Activated CD4-positive, alpha-beta T cell treated with anti-CD3 and anti-CD28 coated beads for 4 hours (primary cell): ENCODE data around the gene ELFN2.
A peak's percentile ranks its signal among the peaks of the same experiment; 100 is the strongest.
"Not testable (repeated sequence)": the region's sequence is repeated elsewhere in the genome, so short reads cannot be mapped to it uniquely, and the experiment has no call there.

Experiments
- DNase-seq, 2 donors: peaks; one replicate each; pipeline ENCODE4 v3.0.0-alpha.2; 2020

The ELFN2 gene

DNA sequence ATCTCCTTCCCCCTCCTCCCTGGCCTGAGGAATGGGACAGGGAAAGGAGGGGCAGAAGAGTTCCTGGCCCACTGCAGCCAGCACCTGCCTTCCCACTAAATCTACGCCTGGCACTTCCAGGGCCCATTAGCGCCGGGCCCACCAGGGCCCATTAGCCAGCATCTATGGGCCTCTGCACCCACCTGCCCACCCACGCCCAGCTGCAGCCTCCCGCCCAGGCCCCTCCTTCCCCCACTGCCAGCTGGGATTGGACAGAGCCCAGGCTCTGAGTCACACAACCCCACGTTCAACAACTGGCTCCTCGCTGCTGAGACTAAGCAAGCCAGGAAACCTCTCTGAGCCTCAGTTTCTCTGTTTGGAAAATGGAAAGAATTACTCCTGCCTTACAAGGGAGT is 96.2 kb downstream of the ELFN2 start:
- DNase-seq = no peak

DNA sequence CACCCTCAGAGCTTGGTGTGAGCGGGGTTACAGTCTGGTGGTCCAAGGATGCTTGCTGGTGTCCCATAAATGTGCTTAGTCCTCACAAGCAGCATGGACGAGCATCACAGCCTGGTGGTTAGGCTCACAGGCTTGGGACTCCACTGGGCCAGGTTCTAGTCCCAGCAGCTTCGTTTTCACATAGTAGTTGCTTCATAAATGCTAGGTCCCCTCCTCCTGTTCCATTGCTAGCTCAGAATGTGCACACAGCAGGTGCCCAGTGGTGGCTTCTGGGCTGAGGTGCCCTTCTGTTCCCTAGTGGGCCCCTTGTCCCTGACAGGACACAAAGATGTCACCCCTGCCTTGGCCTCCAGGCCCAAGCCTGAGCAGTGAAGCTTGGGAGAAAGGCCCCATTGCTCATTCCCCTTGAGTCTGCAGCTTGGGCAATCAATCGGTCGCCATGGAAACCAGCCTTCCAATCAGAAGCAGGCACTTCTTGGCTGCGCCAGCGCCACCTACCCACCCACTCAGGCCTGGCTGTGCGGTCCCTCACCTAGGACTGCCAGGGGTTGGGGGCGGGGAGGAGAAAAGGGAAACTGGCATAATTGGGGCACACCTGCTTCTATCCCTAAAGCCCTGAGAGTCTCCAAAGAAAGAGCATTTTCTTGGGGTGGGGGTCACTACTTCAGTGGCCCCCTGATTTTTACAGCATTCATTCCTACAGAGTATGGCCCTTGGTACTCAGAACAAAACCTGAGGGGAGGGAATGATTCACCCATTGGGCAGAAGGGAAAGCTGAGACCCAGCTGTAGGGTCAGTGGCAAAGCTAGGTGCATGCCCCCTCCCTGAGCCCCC is 96.9 kb downstream of the ELFN2 start:
- peak in 1 of 2 donors; percentile 16 for DNase-seq

DNA sequence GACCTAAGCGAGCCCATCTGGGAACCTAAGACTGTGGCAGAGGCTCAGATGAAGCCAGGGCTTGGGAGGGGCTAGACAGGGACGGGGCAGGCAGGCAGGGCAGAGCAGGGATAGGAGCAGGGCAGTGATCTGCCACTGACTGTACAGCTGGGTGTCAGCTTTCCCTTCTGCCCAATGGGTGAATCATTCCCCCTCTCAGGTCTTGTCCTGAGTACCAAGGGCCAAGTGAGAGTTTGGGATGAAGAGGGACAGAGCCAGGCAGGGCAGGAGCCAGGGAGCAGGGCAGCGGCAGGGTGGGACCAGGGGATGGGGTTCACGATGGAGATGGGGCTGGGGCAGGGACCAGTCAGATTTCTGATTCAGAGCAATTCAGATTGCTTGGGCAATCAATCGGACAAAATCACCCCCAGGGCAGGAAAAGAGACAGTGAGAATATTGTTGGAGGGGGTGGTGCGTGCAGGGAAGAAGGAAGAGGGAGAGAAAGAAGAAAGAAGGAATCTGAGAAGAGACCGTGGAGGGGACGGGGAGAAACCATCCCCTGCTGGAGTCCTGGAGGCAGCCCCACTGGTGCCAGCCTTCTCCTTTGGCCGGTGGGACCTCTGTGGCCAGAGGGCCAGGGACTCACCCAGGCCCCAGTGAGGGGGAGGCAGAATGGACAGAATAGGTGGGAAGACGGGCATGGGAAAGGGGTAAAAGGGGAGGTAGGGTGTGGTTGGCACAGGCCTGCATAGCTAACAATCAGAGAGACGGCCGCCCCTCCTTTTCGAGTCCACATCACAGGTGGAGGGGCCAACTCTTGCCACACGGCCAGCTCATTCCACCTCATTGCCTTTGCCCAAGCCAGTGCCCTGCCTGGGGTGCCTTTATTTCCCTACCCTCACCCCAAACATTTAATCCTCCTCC is 97.8 kb downstream of the ELFN2 start:
- DNase-seq = no peak

DNA sequence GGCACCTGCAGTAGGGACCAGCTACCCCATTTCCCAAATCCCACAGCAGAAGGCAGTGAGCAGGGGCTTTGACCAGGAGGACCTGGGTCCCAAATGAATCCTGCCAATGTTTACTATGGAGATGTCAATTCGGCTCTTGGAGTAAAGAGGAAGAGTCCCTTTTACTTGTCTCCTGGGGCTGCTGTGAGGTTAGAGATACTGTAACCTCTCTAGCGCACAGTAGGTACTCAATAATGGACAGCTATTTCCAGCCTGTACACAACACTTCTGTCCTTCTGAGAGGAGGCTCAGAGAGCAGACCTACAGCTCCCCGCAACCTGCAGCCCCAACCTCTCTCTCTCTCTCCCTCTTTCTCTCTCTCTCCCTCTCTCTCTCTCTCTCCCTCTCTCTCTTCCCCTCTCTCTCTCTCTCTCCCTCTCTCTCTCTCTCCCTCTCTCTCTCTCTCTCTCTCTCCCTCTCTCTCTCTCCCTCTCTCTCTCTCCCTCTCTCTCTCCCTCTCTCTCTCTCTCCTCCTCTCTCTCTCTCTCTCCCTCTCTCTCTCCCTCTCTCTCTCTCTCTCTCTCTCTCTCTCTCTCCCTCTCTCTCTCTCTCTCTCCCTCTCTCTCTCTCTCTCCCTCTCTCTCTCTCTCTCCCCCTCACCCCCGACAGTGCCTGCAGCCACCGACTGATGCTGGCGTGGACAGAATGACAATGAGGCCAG is 98.6 kb downstream of the ELFN2 start:
- DNase-seq = not testable (repeated sequence)

DNA sequence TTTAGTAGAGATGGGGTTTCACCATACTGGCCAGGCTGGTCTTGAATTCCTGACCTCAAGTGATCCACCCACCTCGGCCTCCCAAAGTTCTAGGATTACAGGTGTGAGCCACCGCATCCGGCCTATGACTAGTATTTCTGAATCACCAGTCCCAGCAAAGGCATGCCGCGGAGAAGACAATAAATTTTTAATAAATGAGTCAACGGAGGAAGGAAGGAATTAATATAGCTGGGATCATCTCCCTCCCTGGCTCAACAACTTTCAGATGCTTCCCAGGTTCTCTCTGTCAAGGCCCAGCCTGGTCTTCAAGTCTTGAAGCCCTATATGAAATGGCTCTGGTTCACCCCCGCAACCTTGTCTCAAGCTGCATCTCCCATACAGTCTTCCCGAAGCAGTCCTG is 99.3 kb downstream of the ELFN2 start:
- no peak for DNase-seq

DNA sequence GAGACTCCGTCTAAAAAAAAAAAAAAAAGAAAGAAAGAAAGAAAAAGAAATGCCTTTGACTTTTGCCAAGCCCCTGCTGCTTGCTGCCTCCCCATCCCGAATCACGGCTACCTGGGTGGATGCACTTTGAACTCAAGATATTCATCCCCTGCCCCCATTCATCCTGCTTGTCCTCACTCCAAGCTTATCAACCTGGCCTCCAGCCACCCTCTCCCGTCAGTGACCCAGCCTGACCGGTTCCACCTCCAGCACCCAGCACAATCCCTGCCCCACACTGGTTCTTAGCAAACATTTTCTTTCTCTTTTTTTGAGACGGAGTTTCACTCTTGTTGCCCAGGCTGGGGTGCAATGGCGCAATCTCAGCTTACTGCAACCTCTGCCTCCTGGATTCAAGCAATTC is 100.6 kb downstream of the ELFN2 start:
- no peak for DNase-seq

DNA sequence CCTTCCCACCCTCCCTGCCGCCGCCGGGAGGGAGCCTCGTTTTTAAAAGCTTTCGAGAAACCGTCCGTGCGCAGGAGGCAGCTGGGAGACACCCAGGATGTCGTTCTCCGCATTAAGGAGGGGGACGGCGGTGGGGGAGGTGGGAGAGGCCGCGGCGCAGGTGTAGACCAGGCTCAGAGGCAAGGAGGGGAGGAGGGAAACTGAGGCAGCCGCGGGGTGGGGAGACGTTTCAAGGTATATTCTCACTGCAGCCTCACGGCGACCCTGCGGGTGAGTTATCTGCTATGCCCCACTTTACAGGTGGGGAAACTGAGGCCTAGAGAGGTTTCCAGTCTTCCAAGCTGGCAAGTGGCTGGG is 102.3 kb downstream of the ELFN2 start:
- no peak for DNase-seq

DNA sequence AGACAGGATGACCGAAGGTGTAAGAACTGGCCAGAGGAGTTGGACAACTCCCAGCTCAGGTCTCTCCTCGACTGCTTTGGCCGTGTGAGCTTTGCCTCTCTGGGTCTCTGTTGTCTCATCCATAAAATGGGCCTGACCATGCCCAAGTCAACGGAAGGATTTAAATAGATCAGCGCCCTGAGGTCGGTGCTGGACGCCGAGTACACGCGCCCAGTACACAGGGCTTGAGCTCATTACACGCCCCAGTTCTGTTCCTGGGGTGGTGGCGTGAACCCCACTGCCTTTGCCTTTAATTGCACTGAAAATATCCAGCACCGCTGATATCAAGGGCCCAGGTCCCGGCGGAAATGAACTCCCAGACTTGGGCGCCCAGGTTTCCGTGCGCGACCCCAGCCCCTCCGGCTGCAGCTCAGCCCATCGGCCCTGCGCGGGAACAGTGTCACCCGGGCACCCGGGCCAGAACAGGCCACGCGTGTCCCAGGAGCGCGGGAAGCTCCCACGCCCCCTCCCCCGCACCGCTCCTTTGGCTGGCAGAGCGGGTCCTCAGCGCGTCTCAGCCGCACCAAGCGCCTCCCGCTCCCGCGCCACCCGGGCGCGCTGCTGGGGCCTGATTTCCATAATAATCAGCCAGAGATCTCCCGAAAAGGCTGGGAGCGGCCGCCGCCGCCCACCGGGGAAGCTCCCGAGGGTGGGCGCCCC is 102.8 kb downstream of the ELFN2 start:
- DNase-seq = no peak

DNA sequence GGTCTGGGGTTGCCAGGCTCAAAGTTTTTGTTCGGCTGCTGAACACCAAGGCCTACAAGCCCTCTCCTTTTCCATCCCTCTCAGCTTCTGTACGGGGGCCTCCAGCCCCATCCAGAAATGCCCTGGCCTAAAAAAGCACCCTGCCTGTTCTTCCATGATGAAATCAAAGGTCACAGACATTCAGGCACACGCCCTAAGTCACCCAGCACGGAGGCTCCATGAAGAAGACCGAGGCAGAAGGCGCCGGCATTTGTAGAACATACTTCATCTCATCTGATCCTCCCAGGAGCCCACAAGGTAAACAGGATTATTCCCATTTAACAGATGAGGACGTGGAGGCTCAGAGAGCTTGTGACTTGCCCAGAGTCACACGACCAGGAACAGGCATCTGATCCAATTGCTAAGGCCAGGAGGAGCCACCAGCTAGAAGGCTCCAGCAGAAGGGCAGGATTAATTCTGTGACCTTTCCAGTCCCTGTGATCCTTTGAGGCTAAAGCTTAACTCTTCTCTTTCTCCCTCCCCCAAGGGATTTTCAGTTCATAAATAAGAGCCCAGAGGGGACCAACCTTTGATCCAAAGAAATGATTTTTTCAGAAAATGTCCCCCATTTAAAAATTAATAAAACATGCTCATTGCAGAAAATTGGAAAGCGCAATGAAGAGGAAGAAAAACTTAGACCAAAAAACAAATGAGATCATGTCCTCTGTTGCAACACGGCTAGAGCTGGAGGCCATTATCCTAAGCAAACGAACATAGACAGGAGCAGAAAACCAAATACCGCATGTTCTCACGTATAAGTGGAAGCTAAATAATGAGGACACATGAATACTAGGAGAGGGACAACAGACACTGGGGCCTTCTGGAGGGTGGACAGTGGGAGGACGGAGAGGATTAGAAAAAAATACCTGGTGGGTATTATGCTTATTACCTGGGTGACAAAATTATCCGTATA is 106.3 kb downstream of the ELFN2 start:
- DNase-seq = no peak

DNA sequence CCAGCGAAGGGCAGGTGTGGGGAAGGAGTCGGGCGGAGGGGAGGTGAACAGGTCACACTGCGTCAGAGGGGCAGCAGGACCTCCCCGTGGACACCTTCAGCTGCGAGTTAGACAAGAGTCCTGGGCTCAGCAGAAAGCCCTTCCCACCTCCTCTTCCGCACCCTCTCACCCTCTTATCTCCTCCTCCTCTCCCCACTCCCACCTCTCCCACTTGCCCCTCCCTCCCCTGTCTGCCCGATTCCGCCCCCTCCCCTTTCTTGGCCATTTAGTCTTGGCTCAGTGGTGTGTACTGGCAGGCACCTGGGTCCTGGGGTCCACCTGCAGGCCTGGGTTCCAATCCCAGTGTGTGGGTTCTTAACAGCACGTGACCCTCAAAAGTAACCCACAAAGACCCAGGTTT is 107.8 kb downstream of the ELFN2 start:
- DNase-seq = no peak

DNA sequence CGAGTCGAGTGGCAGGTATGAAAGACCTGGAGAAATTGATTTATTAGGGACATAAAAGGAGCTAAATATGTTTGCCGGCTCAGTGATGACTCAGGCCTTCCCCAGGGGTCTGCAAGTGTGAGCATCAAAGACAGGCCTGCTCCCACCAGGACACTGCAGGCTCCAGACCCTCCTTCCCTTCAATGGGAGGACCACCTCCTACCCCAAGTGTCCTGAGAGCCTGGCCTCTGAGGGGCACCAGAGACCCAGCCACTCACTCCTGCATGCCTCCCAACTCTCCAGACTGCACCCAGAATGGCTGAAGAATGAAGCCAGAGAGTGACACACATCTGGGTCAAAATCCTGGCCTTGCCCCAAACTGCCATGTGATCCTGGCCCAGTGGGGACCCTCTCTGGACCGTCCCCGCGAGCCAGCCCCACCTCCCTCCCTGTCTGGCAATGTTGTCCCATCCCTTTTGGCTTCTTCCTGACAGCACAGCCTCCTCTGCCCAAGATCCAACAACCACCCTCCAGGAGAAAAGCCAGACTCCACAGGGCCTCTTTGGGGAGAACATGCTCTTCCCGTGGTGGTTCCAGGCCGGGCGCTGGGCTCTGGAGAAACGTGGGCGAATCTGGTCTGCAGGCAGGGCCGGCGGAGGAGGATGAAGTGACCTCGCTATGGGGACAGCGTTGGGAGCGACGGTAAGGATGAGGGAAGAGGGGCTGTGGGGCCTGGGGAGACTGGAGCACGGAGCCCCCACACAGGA is 108.7 kb downstream of the ELFN2 start:
- no peak for DNase-seq
